Raji (cell line): ENCODE results near the gene SPATA32.

Experiments
- POLR2A ChIP-seq: IDR thresholded peaks from 2 replicates; pipeline ENCODE4 v1.6.1; 2011; ENCODE audit warnings: low read depth, low read length, control low read depth; ENCODE audit not compliant: insufficient read depth

SPATA32 gene

DNA sequence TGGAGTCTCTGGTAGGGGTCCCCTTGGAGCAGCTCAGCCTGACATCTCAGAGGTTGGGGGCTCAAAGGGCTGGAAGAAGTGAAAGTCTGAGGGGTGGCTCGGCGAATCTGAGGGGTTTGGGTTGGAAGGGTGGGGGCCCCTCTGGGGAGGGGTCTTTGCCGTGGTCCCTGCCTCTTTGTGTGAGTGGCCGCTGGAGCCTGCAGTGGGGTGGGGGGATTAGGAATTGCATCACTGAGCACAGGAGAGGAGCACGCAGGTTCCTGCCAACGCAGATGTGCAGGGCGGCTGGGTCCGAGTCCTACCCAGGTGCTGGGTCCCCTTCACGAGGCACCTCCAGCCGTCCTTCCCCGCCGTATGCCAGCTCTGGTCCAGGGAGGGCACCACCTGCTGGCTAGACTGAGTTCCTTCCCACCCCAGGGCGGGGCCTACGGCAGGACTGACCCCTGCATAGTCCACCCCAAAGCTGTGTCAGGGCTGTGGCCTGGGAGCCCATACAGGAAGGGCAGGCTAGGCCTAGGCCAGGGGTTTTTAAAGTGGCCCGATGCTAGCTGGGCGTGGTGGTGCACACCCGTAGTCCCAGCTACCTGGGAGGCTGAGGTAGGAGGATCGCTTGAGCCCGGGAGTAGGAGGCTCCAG lies 30.3 kb downstream of the SPATA32 start:
- no peak for TF ChIP-seq POLR2A

- no peak for TF ChIP-seq POLR2A
Observed at GRCh38 chr17:45230787-45231480, 31.0 kb downstream of the SPATA32 start.

DNA sequence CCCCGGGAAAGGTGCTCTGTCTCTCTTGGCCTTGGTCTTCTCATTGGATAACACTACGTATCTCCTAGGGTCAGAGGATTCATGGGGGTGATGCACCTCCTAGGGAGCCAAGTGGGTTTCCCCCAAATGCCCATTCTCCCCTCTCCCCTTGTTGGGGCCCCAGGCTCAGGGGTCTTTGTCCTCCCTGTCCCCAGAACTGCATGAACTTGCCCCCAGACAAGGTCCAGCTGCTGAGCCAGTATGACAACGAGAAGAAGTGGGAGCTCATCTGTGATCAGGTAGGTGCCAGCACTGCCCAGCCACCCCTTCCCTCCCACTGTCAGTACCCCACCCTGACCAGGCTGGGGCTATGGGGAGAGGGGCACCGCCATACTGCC lies 31.5 kb downstream of the SPATA32 start:
- no peak for TF ChIP-seq POLR2A

GRCh38 chr17:45229681-45230409 lies 32.0 kb downstream of the SPATA32 start:
- no peak for TF ChIP-seq POLR2A

DNA sequence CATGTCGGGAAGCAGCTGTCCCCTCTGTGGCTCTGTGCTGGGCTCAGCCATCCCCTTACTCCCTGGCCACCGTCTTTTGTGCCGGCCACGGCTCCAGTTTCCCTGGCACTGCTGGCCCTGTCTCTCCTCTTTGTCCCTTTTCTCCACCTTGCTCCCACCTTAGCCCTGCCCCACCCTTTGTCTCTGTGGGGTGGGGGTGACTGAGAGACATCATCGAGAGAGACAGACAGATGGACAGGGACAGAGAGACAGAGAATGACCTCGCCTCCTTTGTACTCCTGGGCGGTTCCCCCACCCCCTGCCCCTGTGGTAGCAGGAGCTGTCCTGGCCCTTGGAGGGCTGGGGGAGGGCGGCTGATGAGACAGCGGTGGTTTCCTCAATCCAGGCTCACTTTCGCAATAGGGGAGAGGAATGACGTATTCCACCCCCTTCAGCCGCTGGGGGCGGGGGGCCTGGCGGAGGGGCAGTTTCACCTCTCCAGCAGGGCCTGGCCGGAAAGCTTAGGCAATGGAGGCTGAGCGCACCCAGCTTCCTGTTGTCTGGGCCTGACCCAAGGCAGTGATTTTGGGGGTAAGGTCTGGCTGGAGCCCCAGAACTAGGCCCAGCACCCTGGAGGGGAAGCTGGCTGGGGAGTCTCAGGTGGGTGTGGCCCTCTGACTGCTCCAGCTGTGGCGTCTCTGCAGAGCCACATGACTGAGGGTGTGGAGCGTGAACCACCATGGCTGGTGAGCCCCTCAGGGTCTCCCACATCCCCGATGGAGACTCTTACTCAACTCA lies 32.9 kb downstream of the SPATA32 start:
- 0 out of 2 replicates have a peak, but pooled peaks have one; percentile 16 for TF ChIP-seq POLR2A

GRCh38 chr17:45227926-45228762 lies 33.8 kb downstream of the SPATA32 start:
- no peak for TF ChIP-seq POLR2A

DNA sequence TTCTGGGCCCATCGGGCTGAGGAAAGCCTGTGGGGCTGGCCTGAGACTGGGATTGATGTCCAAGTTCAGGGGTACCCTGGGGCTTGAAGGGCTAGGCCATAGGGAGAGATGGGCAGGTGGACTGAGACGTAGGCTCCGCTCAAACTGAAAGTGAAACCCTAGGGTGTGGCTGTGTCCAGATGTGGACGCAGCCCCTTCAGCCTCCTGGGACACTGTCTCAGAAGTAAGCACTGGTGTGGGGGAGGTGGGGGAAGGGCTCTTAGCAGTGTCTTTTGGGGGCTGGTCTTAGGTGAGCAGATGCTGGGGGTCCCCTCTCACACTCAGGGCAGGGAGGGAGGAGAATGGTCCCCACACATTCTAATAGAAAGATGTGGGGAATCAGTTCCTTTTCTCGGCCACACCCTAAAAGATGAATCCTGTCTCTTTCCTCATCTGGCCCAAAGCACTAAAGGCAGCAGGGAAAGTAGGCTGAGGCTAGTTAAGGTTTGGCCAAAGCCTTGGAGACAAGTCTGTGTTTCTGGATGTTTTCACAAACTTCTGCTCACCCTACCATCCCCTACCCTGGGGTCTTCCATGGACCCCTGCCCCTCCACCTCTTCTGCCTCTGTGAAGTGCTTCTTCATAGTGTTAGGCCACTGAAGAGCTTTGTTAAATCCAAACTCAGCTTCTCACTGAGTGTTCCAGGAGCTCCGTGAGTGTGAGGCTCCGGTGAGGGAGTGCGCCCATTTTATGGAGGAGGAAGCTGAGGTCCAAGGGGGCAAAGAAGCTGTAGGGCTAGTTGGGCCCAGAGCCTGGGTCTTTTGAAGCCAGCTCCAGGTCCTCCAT lies 34.6 kb downstream of the SPATA32 start:
- peak; percentile 44 for TF ChIP-seq POLR2A

DNA sequence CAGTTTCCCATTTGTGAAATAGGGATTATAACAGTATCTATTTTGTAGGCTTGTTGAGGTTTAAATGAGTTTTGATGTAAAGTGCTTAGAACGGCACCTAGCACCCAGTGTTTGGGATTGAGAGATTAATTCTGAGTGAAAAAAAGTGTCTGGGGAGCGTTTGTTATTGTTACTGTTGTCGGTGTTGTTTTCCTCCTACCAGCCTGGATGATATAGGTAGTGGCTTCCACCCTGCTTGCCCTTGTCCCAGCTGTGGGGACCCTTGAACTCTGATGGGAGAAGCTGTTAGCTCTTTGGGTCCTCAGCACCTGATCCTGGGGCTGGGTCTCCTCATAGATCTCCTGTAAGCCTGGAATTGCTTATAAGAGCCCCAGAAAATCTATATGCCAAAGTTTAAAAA lies 35.3 kb downstream of the SPATA32 start:
- no peak for TF ChIP-seq POLR2A

- TF ChIP-seq POLR2A: peak; percentile 90
Observed at GRCh38 chr17:45225964-45226530, 35.8 kb downstream of the SPATA32 start.

DNA sequence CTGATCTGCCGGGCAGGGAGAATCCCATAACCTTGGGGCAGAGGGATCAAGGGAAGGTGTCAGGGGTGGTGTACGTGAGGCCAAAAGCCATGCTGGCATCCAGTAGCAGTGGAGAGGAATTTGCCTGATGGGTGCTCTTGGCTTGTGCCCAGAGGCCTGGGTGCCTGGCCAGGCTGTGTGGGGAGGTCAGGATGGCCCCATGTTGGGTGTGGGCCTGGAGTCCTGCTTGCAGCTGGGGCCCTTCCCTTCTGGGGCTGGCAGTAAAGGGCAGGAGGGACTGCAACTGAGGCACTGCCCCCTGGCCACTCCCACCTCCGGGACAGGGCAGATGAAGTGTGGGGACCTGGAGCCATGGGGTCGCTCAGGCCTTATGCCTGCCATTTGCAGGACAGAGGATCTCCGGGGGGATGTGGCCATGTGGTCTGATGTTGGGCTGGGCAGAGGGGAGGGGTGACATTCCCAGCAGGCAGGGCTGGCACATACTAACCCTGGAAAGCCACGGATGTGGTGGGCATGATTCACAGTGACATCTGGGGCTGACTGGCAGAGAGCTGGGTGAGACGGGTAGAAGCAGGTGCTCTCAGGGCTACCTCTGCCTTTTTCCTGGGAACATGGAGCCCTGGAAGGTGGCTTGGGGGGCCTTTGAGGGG lies 36.7 kb downstream of the SPATA32 start:
- TF ChIP-seq POLR2A: peak; percentile 10; the same call in 1 of the 2 replicates

GRCh38 chr17:45224671-45225050 lies 37.2 kb downstream of the SPATA32 start:
- TF ChIP-seq POLR2A: no peak

GRCh38 chr17:45223539-45224528 lies 38.1 kb downstream of the SPATA32 start:
- peak; percentile 43; the same call in 1 of the 2 replicates for TF ChIP-seq POLR2A
